Mesenchymal stem cell (in vitro differentiated cells and primary cell): ENCODE results near the gene NUP205.

Experiments
- DNase-seq: peaks from one replicate; pipeline ENCODE4 v3.0.0-alpha.2; 2013
- H2AFZ ChIP-seq: one replicate; pipeline ENCODE4 v1.6.1; 2013; ENCODE audit warnings: low read depth, mild to moderate bottlenecking, control low read depth, inconsistent platforms, low read length, moderate library complexity
- H2AK5ac ChIP-seq: 2 replicates; pipeline ENCODE4 v1.6.1; 2013; ENCODE audit warnings: low read length, moderate library complexity, mild to moderate bottlenecking, inconsistent platforms; ENCODE audit not compliant: severe bottlenecking
- H2BK120ac ChIP-seq: one replicate; pipeline ENCODE4 v1.6.1; 2013; ENCODE audit warnings: low read depth, mild to moderate bottlenecking, inconsistent platforms, low read length, moderate library complexity
- H2BK12ac ChIP-seq, 2 experiments: one replicate each; pipeline ENCODE4 v1.6.1; 2013; ENCODE audit warnings: inconsistent platforms in 2 of 2, low read length in 2 of 2, mild to moderate bottlenecking in 2 of 2, moderate library complexity in 2 of 2, control low read depth in 1 of 2
- H2BK15ac ChIP-seq: one replicate; pipeline ENCODE4 v1.6.1; 2013; ENCODE audit warnings: mild to moderate bottlenecking, low read depth, inconsistent platforms; ENCODE audit not compliant: poor library complexity, severe bottlenecking
- H2BK5ac ChIP-seq: 2 replicates; pipeline ENCODE4 v1.6.1; 2013; ENCODE audit warnings: low read depth, mild to moderate bottlenecking, low read length, control low read depth, inconsistent platforms; ENCODE audit not compliant: poor library complexity, severe bottlenecking
- H3K14ac ChIP-seq, 2 experiments: one replicate each; pipeline ENCODE4 v1.6.1; 2013; ENCODE audit warnings: inconsistent platforms in 2 of 2, low read length in 2 of 2, control low read depth in 1 of 2, mild to moderate bottlenecking in 1 of 2, moderate library complexity in 1 of 2
- H3K18ac ChIP-seq, 2 experiments: one replicate each; pipeline ENCODE4 v1.6.1; 2013; ENCODE audit warnings: inconsistent platforms in 2 of 2, low read length in 2 of 2, control low read depth in 1 of 2, low read depth in 1 of 2, mild to moderate bottlenecking in 1 of 2
- H3K23ac ChIP-seq, 2 experiments: one replicate each; pipeline ENCODE4 v1.6.1; 2013; ENCODE audit warnings: inconsistent platforms in 2 of 2, low read length in 2 of 2, mild to moderate bottlenecking in 2 of 2, moderate library complexity in 2 of 2, control low read depth in 1 of 2
- H3K27ac ChIP-seq: 2 replicates; pipeline ENCODE4 v1.5.1; 2013; ENCODE audit warnings: mild to moderate bottlenecking, moderate library complexity, low read length, control low read depth, inconsistent platforms; ENCODE audit not compliant: poor library complexity, severe bottlenecking
- H3K27me3 ChIP-seq, 2 experiments: 2 replicates each; pipeline versions ENCODE4 v1.6.1 to v1.7.0; 2013; ENCODE audit warnings: low read length in 2 of 2, mild to moderate bottlenecking in 2 of 2, moderate library complexity in 2 of 2, control low read depth in 1 of 2, inconsistent platforms in 1 of 2; ENCODE audit not compliant: control insufficient read depth in 1 of 2, insufficient read depth in 1 of 2
- H3K36me3 ChIP-seq, 2 experiments: 2 replicates each; pipeline versions ENCODE4 v1.6.1 to v1.7.0; 2013; ENCODE audit warnings: low read length in 2 of 2, control low read depth in 1 of 2, inconsistent platforms in 1 of 2, low read depth in 1 of 2, mild to moderate bottlenecking in 1 of 2; ENCODE audit not compliant: insufficient read depth in 2 of 2, control insufficient read depth in 1 of 2
- H3K4ac ChIP-seq, 2 experiments: one replicate each; pipeline ENCODE4 v1.6.1; 2013; ENCODE audit warnings: inconsistent platforms in 2 of 2, low read length in 2 of 2, mild to moderate bottlenecking in 2 of 2, moderate library complexity in 2 of 2, control low read depth in 1 of 2, low read depth in 1 of 2
- H3K4me1 ChIP-seq: 2 replicates; pipeline ENCODE4 v1.6.1; 2013; ENCODE audit warnings: low read depth, low read length, control low read depth; ENCODE audit not compliant: control insufficient read depth, insufficient read depth
- H3K4me2 ChIP-seq: 2 replicates; pipeline ENCODE4 v1.6.1; 2013; ENCODE audit warnings: low read length, mild to moderate bottlenecking, inconsistent platforms; ENCODE audit not compliant: poor library complexity, severe bottlenecking
- H3K4me3 ChIP-seq, 2 experiments: 2 replicates each; pipeline versions ENCODE4 v1.5.1 to v1.7.0; 2013; ENCODE audit warnings: low read length in 2 of 2, mild to moderate bottlenecking in 2 of 2, control low read depth in 1 of 2, low read depth in 1 of 2; ENCODE audit not compliant: insufficient read depth in 1 of 2
- H3K79me1 ChIP-seq: replicated peaks from 2 replicates; pipeline ENCODE4 v1.6.1; 2013; ENCODE audit warnings: mild to moderate bottlenecking, control low read depth, low read length, inconsistent platforms; ENCODE audit not compliant: poor library complexity, severe bottlenecking
- H3K9ac ChIP-seq: 2 replicates; pipeline ENCODE4 v1.7.0; 2013; ENCODE audit warnings: mild to moderate bottlenecking, low read length, moderate library complexity
- H3K9me3 ChIP-seq: 2 replicates; pipeline ENCODE4 v1.7.0; 2013; ENCODE audit warnings: mild to moderate bottlenecking, low read length; ENCODE audit not compliant: control insufficient read depth
- H4K8ac ChIP-seq: one replicate; pipeline ENCODE4 v1.6.1; 2013; ENCODE audit warnings: inconsistent platforms, mild to moderate bottlenecking, low read length, moderate library complexity
- H4K91ac ChIP-seq: one replicate; pipeline ENCODE4 v1.6.1; 2013; ENCODE audit warnings: mild to moderate bottlenecking, low read length, inconsistent platforms
- whole genome bisulfite sequencing: methylation state at CpG from one replicate; pipeline ENCODE4 v1.1.7; 2013; ENCODE audit warnings: mixed read lengths; 5-methylcytosine and 5-hydroxymethylcytosine counted together

NUP205 gene

DNA sequence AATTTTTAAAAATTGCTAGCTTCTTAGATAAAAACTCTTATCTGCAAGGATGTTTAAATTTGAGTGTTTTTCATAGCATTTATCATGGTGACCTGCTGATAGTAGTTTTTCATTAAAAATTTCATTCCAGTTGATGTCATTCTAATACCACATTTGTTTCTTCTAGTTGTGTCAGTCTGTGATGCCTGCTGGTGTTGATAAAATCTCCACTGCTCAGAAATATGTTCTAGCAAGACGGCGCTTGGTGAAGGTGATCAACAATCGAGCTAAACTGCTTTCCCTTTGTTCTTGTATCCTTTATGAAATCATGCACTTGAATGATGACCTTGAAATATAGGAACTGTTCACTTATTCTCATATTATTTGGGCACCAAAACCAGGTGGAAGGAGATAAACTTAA is 87.0 kb downstream of the NUP205 start:
- Histone ChIP-seq H2AFZ (no peak overlapping the region), H2BK5ac (no peak overlapping the region), H3K27ac (no peak overlapping the region), H3K4ac (no peak overlapping the region), H3K27me3 (no peaks in the 10 kb centered on the region), H2BK120ac (no peak overlapping the region), H3K14ac (no peak overlapping the region), H2BK12ac (no peak overlapping the region), H3K79me1 (no peaks in the 10 kb centered on the region), H3K4me1 (peaks cover 3% of the 10 kb centered on the region), H3K23ac (no peak overlapping the region), H3K18ac (no peak overlapping the region), H3K4me3 (no peak overlapping the region), H4K91ac (no peak overlapping the region), H3K4me2 (no peak overlapping the region), H2AK5ac (no peak overlapping the region), H3K9ac (no peak overlapping the region), H2BK15ac (no peak overlapping the region), H4K8ac (no peak overlapping the region), H3K36me3 (peaks cover 13 to 80% of the 10 kb centered on the region in 2 experiments), H3K9me3 (no peaks in the 10 kb centered on the region)
- WGBS: 93% methylated on average over 2 of the region's 3 CpGs
- DNase-seq: no peak

DNA sequence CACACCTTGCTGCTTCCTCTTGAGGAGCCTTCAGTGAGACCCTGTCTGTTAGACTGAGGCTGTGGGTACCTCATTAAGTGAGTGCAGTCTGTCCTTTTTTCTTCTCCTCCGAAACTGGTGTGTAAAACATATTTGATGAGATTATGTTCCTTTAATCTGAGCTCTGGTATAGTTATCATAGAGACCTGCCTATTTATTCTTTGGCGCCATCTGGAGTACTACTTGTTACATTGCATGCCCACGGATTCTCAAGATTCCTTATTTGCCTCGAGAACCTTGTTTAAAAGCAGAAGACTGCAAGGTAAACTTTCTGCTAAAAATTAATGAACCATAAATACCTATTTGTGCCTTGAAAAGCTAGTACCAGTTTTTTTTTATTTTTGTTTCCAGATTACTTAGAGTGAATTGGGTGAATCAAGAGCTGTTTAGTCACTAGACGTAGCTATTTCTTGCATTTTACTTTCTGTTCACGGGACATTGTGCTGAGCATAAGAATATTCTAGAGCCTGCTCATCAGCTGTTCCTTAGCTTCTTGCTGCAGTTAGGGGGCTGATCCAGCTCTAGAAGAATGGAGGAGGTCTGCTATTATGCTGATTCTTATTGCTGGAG is 87.7 kb downstream of the NUP205 start:
- Histone ChIP-seq H2AK5ac (no peak overlapping the region), H3K27ac (no peak overlapping the region), H3K79me1 (no peaks in the 10 kb centered on the region), H2BK120ac (no peak overlapping the region), H3K4me1 (peaks cover 3% of the 10 kb centered on the region), H3K18ac (no peak overlapping the region), H3K4me2 (no peak overlapping the region), H4K8ac (no peak overlapping the region), H4K91ac (no peak overlapping the region), H2BK15ac (no peak overlapping the region), H3K9me3 (no peaks in the 10 kb centered on the region), H3K4ac (no peak overlapping the region), H3K4me3 (no peak overlapping the region), H2BK12ac (no peak overlapping the region), H3K9ac (peak overlapping the region; percentile 42), H3K23ac (no peak overlapping the region), H3K36me3 (peaks cover 13 to 74% of the 10 kb centered on the region in 2 experiments), H3K27me3 (no peaks in the 10 kb centered on the region), H3K14ac (no peak overlapping the region), H2AFZ (no peak overlapping the region), H2BK5ac (no peak overlapping the region)
- peak; percentile 60 for DNase-seq
- WGBS: 73% methylated on average over 5 of the region's 6 CpGs

DNA sequence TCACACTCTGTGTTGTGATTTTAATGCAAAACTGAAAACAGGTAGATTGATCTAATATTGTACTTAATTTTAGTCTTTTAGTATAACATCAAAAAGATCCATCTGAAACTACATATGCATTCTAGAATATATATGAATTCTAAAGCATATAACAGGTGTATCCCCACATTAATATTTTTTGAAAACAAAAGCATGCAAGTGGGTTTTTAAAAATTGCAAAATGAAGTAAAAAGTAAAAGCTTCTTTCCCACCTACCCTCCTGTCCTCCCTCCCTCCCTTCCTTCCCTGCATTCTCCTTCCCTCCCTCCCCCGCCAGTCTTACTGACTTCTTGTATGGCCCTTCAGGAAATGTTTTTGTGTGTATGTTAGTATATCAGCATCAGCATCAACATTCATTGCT is 90.0 kb downstream of the NUP205 start:
- no peak overlapping the region for H3K14ac ChIP-seq
- H2BK15ac ChIP-seq: no peak overlapping the region
- H3K9ac ChIP-seq: no peak overlapping the region
- H3K27me3 ChIP-seq: no peaks in the 10 kb centered on the region
- no peak overlapping the region for H2BK12ac ChIP-seq
- peaks cover 7 to 66% of the 10 kb centered on the region in 2 experiments for H3K36me3 ChIP-seq
- no peak overlapping the region for H3K27ac ChIP-seq
- no peak overlapping the region for H3K4me3 ChIP-seq
- no peak overlapping the region for H2BK120ac ChIP-seq
- H3K4me1 ChIP-seq: peaks cover 9% of the 10 kb centered on the region
- H3K4ac ChIP-seq: no peak overlapping the region
- no peaks in the 10 kb centered on the region for H3K9me3 ChIP-seq
- H3K23ac ChIP-seq: no peak overlapping the region
- H2AK5ac ChIP-seq: no peak overlapping the region
- WGBS: no CpG with 5 or more reads among the region's 1 CpG
- no peak for DNase-seq
- peaks cover 2% of the 10 kb centered on the region for H3K79me1 ChIP-seq
- no peak overlapping the region for H3K18ac ChIP-seq
- no peak overlapping the region for H2BK5ac ChIP-seq
- no peak overlapping the region for H4K91ac ChIP-seq
- no peak overlapping the region for H2AFZ ChIP-seq
- no peak overlapping the region for H3K4me2 ChIP-seq
- no peak overlapping the region for H4K8ac ChIP-seq

DNA sequence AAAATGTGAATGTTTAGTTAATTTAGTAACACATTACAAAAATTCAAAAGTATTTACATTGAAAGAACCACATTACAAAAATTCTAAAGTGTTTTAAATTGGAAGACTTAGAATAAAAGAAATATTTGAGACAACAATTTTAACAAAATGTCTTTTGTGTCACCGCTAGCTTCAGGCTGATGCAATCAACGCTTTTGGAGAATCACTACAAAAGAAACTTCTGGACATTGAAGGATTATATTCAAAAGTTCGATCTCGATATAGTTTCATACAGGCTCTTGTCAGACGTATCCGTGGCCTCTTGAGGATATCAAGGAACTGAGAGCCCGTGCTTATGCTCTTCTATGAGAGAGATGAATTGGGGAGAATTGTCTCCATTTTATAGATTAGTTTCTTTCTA is 90.5 kb downstream of the NUP205 start:
- WGBS: over 99% methylated on average over 6 of the region's 7 CpGs
- H3K18ac ChIP-seq: no peak overlapping the region

More for the DNA sequence above, 90.5 kb downstream of the NUP205 start:
- H4K91ac ChIP-seq: no peak overlapping the region
- DNase-seq: no peak
- no peak overlapping the region for H4K8ac ChIP-seq
- no peak overlapping the region for H2BK5ac ChIP-seq
- H3K4me3 ChIP-seq: no peak overlapping the region
- H3K4ac ChIP-seq: no peak overlapping the region
- no peak overlapping the region for H2BK120ac ChIP-seq
- no peak overlapping the region for H3K14ac ChIP-seq
- peaks cover 7 to 61% of the 10 kb centered on the region in 2 experiments for H3K36me3 ChIP-seq
- H3K23ac ChIP-seq: no peak overlapping the region
- H3K9me3 ChIP-seq: no peaks in the 10 kb centered on the region
- no peak overlapping the region for H3K4me2 ChIP-seq
- peaks cover 12% of the 10 kb centered on the region for H3K4me1 ChIP-seq
- no peaks in the 10 kb centered on the region for H3K27me3 ChIP-seq
- H2BK15ac ChIP-seq: no peak overlapping the region
- no peak overlapping the region for H2BK12ac ChIP-seq
- no peak overlapping the region for H3K9ac ChIP-seq
- H3K27ac ChIP-seq: no peak overlapping the region
- H2AFZ ChIP-seq: no peak overlapping the region
- H3K79me1 ChIP-seq: peaks cover 2% of the 10 kb centered on the region
- H2AK5ac ChIP-seq: no peak overlapping the region
